ENCODE data around the gene DENND4C.
"Not testable (repeated sequence)": the region's sequence is repeated elsewhere in the genome, so short reads cannot be mapped to it uniquely, and the experiment has no call there.

Gene DENND4C

GRCh38 chr9:19266778-19267384, 36.4 kb downstream of the DENND4C start:
- DNase-seq (ENCODE audit: low read depth), result not testable (repeated sequence)

GRCh38 chr9:19269582-19269981, 39.1 kb downstream of the DENND4C start:
- no peak for DNase-seq (ENCODE audit: low read depth)

- no peak for DNase-seq (ENCODE audit: low read depth)
These were observed 40.0 kb downstream of the DENND4C start for GRCh38 chr9:19270421-19270949.

- DNase-seq (ENCODE audit: low read depth), result no peak
These were observed 40.6 kb downstream of the DENND4C start for GRCh38 chr9:19271081-19271480.

- no peak for DNase-seq (ENCODE audit: low read depth)
These were observed 51.3 kb downstream of the DENND4C start for GRCh38 chr9:19281801-19282200.

- no peak for DNase-seq (ENCODE audit: low read depth)
These were observed 52.7 kb downstream of the DENND4C start for GRCh38 chr9:19283072-19283710.

GRCh38 chr9:19284729-19285128, 54.2 kb downstream of the DENND4C start:
- no peak for DNase-seq (ENCODE audit: low read depth)

GRCh38 chr9:19286634-19287188, 56.2 kb downstream of the DENND4C start:
- DNase-seq (ENCODE audit: low read depth), result no peak

GRCh38 chr9:19288081-19288480, 57.6 kb downstream of the DENND4C start:
- DNase-seq (ENCODE audit: low read depth), result no peak

- DNase-seq (ENCODE audit: low read depth), result no peak
These were observed 59.6 kb downstream of the DENND4C start for GRCh38 chr9:19290103-19290502.

- no peak for DNase-seq (ENCODE audit: low read depth)
These were observed 63.7 kb downstream of the DENND4C start for GRCh38 chr9:19294219-19294618.

GRCh38 chr9:19298436-19299000, 68.0 kb downstream of the DENND4C start:
- DNase-seq (ENCODE audit: low read depth), result no peak

- DNase-seq (ENCODE audit: low read depth), result no peak
These were observed 72.7 kb downstream of the DENND4C start for GRCh38 chr9:19303216-19303615.

- DNase-seq (ENCODE audit: low read depth), result no peak
These were observed 76.1 kb downstream of the DENND4C start for GRCh38 chr9:19306568-19306967.

- DNase-seq (ENCODE audit: low read depth), result no peak
These were observed 79.8 kb downstream of the DENND4C start for GRCh38 chr9:19310246-19310645.

- no peak for DNase-seq (ENCODE audit: low read depth)
These were observed 83.1 kb downstream of the DENND4C start for GRCh38 chr9:19313573-19313972.

GRCh38 chr9:19320495-19320894, 90.0 kb downstream of the DENND4C start:
- DNase-seq (ENCODE audit: low read depth), result no peak

GRCh38 chr9:19331877-19332276, 101.4 kb downstream of the DENND4C start:
- no peak for DNase-seq (ENCODE audit: low read depth)

- DNase-seq (ENCODE audit: low read depth), result no peak
These were observed 105.7 kb downstream of the DENND4C start for GRCh38 chr9:19336166-19336565.

GRCh38 chr9:19342947-19343346, 112.5 kb downstream of the DENND4C start:
- DNase-seq (ENCODE audit: low read depth), result no peak

GRCh38 chr9:19358701-19359100, 128.2 kb downstream of the DENND4C start:
- no peak for DNase-seq (ENCODE audit: low read depth)

GRCh38 chr9:19369107-19369506, 138.6 kb downstream of the DENND4C start:
- no peak for DNase-seq (ENCODE audit: low read depth)

GRCh38 chr9:19371942-19372341, 141.4 kb downstream of the DENND4C start:
- no peak for DNase-seq (ENCODE audit: low read depth)
